GM10266 (cell line): ENCODE measurements around the gene C11orf54.

ENCODE experiments used
- DNase-seq: peaks from one replicate; pipeline ENCODE4 v3.0.0; 2012; ENCODE audit errors: extremely low spot score
- TF ChIP-seq, protein P1 (sequence below): IDR thresholded peaks from 2 replicates; pipeline ENCODE4 v1.5.1; 2012; ENCODE audit warnings: mild to moderate bottlenecking, low read depth; ENCODE audit not compliant: control insufficient read depth, insufficient read depth; ENCODE audit errors: missing control alignments

Gene C11orf54

DNA sequence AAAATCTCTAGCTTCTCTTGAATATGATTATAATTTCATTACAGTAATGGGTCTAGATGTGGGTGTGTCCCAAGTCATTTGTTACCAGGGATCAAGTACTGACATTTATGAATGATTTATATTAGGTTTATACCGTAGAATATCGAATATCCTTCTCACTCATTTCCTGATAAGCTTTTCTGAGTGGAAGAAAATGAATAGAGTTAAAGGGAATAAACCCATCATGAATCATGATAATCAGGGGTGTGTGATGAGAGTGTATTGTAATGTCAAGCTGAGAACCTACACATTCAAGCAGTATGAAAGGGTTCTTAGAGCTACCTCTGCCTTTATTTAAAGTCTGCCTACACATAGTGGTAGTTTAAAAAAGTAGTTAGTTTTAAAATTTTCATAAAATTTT is 59.9 kb downstream of the C11orf54 start:
- no peak for DNase-seq
- TF ChIP-seq, protein P1, sequence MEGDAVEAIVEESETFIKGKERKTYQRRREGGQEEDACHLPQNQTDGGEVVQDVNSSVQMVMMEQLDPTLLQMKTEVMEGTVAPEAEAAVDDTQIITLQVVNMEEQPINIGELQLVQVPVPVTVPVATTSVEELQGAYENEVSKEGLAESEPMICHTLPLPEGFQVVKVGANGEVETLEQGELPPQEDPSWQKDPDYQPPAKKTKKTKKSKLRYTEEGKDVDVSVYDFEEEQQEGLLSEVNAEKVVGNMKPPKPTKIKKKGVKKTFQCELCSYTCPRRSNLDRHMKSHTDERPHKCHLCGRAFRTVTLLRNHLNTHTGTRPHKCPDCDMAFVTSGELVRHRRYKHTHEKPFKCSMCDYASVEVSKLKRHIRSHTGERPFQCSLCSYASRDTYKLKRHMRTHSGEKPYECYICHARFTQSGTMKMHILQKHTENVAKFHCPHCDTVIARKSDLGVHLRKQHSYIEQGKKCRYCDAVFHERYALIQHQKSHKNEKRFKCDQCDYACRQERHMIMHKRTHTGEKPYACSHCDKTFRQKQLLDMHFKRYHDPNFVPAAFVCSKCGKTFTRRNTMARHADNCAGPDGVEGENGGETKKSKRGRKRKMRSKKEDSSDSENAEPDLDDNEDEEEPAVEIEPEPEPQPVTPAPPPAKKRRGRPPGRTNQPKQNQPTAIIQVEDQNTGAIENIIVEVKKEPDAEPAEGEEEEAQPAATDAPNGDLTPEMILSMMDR: no peak

DNA sequence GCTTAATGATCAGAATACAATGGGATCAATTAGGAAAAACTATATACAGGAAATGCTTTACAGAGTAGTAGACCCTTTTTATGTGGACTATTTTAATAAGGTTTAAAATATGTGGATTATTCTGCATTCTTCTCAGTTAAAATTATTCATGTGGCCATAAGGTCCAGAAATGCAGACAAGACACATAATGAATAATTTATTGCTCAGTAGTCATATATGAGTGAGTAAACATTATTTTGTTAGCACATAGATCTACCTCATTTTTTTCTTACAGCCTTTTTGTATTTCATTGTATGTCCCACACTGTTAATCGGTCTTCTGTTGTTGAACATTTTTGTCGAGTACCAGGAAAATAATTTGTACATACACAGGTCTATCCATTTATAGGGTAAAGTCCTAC is 63.4 kb downstream of the C11orf54 start:
- DNase-seq: no peak
- TF ChIP-seq, protein P1: no peak

DNA sequence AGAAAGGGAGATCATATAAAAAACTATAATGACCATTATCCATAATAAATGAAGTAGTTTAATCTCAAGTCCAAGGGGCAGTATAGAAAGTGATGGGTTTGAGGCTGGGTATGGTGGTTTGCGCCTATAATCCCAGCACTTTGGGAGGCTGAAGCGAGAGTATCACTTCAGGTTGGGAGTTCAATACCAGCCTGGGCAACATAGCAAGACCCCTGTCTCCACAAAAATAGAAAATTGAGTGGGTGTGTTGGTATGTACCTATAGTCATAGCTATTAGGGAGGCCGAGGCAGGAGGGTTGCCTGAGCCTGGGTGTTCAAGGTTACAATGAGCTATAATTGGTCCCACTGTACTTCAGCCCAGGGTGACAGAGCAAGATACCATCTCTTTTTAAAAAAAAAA is 66.5 kb downstream of the C11orf54 start:
- TF ChIP-seq, protein P1: no peak
- no peak for DNase-seq

DNA sequence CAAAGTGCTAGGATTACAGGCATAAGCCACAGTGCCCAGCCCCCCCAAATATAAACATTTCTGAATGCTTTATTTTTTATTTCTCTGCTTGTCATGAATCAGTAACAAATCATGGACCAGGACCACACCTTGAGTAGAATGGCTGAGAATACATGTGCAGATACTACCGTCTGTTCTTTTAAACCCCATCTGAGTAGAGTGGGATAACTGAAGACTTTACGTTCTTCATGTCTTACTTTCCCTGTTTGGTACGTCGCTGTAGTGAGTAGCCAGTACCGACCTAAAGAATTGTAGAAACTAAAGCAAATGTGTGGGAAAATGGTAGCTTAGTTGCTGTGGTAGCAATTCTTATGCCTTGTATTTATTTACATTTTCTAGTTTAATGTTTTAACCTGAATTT is 72.5 kb downstream of the C11orf54 start:
- TF ChIP-seq, protein P1: no peak
- DNase-seq: no peak
